ENCODE measurements around the gene EHD3. TPM values are rescaled to one million over a fixed set of nuclear protein-coding genes. Genes with fewer than 3 reads are reported as not detected.

The EHD3 gene
- polyA plus RNA-seq (3.5 and 6.9 TPM in 2 replicates), polyA minus RNA-seq (12.8 and 12.9 TPM in 2 replicates)

GRCh38 chr2:31233741-31234682, at the start of gene EHD3:
TSS of gene EHD3 (plus strand) at chr2:31234152. CDS start at chr2:31234622, 470 bp downstream.
- H3K79me2 ChIP-seq (replicated peaks; ENCODE audit: insufficient read depth, low read length) = no peaks in the 10 kb centered on the region
- peak within 1 kb of the TSS; percentile 72 for H3K4me3 ChIP-seq (ENCODE audit: low read length)
- no peaks in the 10 kb centered on the region for H3K9me2 ChIP-seq (ENCODE audit: insufficient read depth, low read length)
- no peaks in the 10 kb centered on the region for H3K27me3 ChIP-seq (ENCODE audit: insufficient read depth, low read depth, low read length)
- H3K9me3 ChIP-seq (ENCODE audit: low read length) = no peaks in the 10 kb centered on the region
- peak; percentile 12 for TF ChIP-seq EP300 (conservative IDR thresholded peaks at IDR 0.05; ENCODE audit: poor library complexity, severe bottlenecking)
- TF ChIP-seq CTCF (IDR thresholded peaks at IDR 0.05; ENCODE audit: poor library complexity, severe bottlenecking) = peak; percentile 73
- TF ChIP-seq SMC3 (conservative IDR thresholded peaks at IDR 0.05; ENCODE audit: poor library complexity) = peak; percentile 30
- TF ChIP-seq TAF1 (IDR thresholded peaks at IDR 0.05; ENCODE audit: low read depth) = no peak
- TF ChIP-seq RAD21 (conservative IDR thresholded peaks at IDR 0.05) = peak; percentile 49
- TF ChIP-seq POLR2AphosphoS5 (IDR thresholded peaks at IDR 0.05) = peak; percentile 53
- peak; percentile 59 for TF ChIP-seq MXI1 (conservative IDR thresholded peaks at IDR 0.05; ENCODE audit: poor library complexity, severe bottlenecking)
- TF ChIP-seq REST (IDR thresholded peaks at IDR 0.05; ENCODE audit: borderline replicate concordance) = peak; percentile 21
- no peak for TF ChIP-seq EZH2 (IDR thresholded peaks at IDR 0.05; ENCODE audit: borderline replicate concordance, insufficient read depth, low read length, poor library complexity, severe bottlenecking)
- H3K9ac ChIP-seq (ENCODE audit: low read length) = peak within 1 kb of the TSS; percentile 63
- H3K27ac ChIP-seq (ENCODE audit: low read length) = peak within 1 kb of the TSS; percentile 24
- H2AFZ ChIP-seq (ENCODE audit: low read depth, low read length) = peak within 1 kb of the TSS; percentile 75
- H3F3A ChIP-seq (ENCODE audit: insufficient read depth, low read length, poor library complexity, severe bottlenecking) = no peaks in the 10 kb centered on the region
- peak within 1 kb of the TSS; percentile 63 for H3K4me2 ChIP-seq (ENCODE audit: low read length)
- H4K20me1 ChIP-seq (ENCODE audit: insufficient read depth) = no peaks in the 10 kb centered on the region
- no peaks in the 10 kb centered on the region for H3K36me3 ChIP-seq (ENCODE audit: insufficient read depth, low read length)

- H3K27me3 ChIP-seq (ENCODE audit: insufficient read depth, low read depth, low read length) = no peaks in the 10 kb centered on the region
- H3K36me3 ChIP-seq (ENCODE audit: insufficient read depth, low read length) = no peaks in the 10 kb centered on the region
- H3F3A ChIP-seq (ENCODE audit: insufficient read depth, low read length, poor library complexity, severe bottlenecking) = no peaks in the 10 kb centered on the region
- no peaks in the 10 kb centered on the region for H3K9me2 ChIP-seq (ENCODE audit: insufficient read depth, low read length)
- no peaks in the 10 kb centered on the region for H3K79me2 ChIP-seq (replicated peaks; ENCODE audit: insufficient read depth, low read length)
- no peak overlapping the region for H3K27ac ChIP-seq (ENCODE audit: low read length)
- no peak overlapping the region for H3K4me3 ChIP-seq (ENCODE audit: low read length)
- H3K9me3 ChIP-seq (ENCODE audit: low read length) = no peaks in the 10 kb centered on the region
- H4K20me1 ChIP-seq (ENCODE audit: insufficient read depth) = no peaks in the 10 kb centered on the region
- H2AFZ ChIP-seq (ENCODE audit: low read depth, low read length) = no peak overlapping the region
- TF ChIP-seq TAF1 (IDR thresholded peaks at IDR 0.05; ENCODE audit: low read depth) (no peak), MXI1 (conservative IDR thresholded peaks at IDR 0.05; ENCODE audit: poor library complexity, severe bottlenecking) (no peak), REST (IDR thresholded peaks at IDR 0.05; ENCODE audit: borderline replicate concordance) (no peak), EP300 (conservative IDR thresholded peaks at IDR 0.05; ENCODE audit: poor library complexity, severe bottlenecking) (no peak), EZH2 (IDR thresholded peaks at IDR 0.05; ENCODE audit: borderline replicate concordance, insufficient read depth, low read length, poor library complexity, severe bottlenecking) (no peak), POLR2AphosphoS5 (IDR thresholded peaks at IDR 0.05) (no peak), RAD21 (conservative IDR thresholded peaks at IDR 0.05) (no peak)
- H3K4me2 ChIP-seq (ENCODE audit: low read length) = no peak overlapping the region
- H3K9ac ChIP-seq (ENCODE audit: low read length) = no peak overlapping the region
These were observed 46.8 kb upstream of the EHD3 start for GRCh38 chr2:31187166-31187565.

Measured in neural cell (in vitro differentiated cells).